OCI-LY3 (cell line): ENCODE results near the gene LPCAT2.

ENCODE experiments used
- EZH2phosphoT487 ChIP-seq: fragments of 200-600 bp; shearing (Covaris generic); IDR thresholded peaks from 2 replicates; pipeline ENCODE4 v1.6.1; 2018; ENCODE audit warnings: antibody characterized with exemption, mixed run types, low read depth
- TF ChIP-seq, protein P1 (sequence below): fragments of 200-600, 300-600 bp; sonication (generic); IDR thresholded peaks from 2 replicates; pipeline ENCODE4 v1.5.1; 2014; ENCODE audit warnings: antibody characterized with exemption, low read length, low read depth

DNA sequence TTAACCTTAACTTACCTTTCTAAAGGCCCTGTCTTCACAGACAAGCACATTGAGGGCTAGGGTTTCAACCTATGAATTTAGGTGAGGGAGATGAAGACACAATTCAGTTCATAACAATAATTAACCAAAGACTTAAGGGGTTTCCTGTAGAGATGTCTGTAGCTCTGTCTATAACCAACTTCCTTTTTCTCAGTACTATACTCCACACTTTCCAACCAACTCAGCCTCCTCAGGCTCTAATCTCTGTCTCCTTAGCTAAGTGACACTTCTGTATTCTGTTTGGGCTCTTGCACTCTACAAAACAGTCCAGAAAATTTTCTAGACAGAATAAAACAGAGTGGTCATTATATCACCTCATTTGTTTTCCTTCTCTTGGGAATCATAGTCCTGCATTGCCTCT is 83.4 kb downstream of the LPCAT2 start:
- TF ChIP-seq, protein P1, sequence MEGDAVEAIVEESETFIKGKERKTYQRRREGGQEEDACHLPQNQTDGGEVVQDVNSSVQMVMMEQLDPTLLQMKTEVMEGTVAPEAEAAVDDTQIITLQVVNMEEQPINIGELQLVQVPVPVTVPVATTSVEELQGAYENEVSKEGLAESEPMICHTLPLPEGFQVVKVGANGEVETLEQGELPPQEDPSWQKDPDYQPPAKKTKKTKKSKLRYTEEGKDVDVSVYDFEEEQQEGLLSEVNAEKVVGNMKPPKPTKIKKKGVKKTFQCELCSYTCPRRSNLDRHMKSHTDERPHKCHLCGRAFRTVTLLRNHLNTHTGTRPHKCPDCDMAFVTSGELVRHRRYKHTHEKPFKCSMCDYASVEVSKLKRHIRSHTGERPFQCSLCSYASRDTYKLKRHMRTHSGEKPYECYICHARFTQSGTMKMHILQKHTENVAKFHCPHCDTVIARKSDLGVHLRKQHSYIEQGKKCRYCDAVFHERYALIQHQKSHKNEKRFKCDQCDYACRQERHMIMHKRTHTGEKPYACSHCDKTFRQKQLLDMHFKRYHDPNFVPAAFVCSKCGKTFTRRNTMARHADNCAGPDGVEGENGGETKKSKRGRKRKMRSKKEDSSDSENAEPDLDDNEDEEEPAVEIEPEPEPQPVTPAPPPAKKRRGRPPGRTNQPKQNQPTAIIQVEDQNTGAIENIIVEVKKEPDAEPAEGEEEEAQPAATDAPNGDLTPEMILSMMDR: no peak
- no peak for TF ChIP-seq EZH2phosphoT487
